GM18508 (cell line): ENCODE results near the gene KHDC4.
"Not testable (repeated sequence)": the region's sequence is repeated elsewhere in the genome, so short reads cannot be mapped to it uniquely, and the experiment has no call there.

Source experiments
- ATAC-seq: cut with Tn5 transposase; IDR thresholded peaks from one replicate; pipeline ENCODE4 v1.9.1; 2021; ENCODE audit warnings: moderate number of reproducible peaks; ENCODE audit not compliant: insufficient read depth, unreplicated experiment

KHDC4 gene

GRCh38 chr1:155911156-155912055, 22.8 kb downstream of the KHDC4 start, which contains the start of gene RIT1:
TSS of gene RIT1 (minus strand) at chr1:155911349. CDS start at chr1:155910761, 588 bp downstream.
- ATAC-seq, result peak; percentile 73

GRCh38 chr1:155910621-155911121, 23.5 kb downstream of the KHDC4 start:
- no peak for ATAC-seq

DNA sequence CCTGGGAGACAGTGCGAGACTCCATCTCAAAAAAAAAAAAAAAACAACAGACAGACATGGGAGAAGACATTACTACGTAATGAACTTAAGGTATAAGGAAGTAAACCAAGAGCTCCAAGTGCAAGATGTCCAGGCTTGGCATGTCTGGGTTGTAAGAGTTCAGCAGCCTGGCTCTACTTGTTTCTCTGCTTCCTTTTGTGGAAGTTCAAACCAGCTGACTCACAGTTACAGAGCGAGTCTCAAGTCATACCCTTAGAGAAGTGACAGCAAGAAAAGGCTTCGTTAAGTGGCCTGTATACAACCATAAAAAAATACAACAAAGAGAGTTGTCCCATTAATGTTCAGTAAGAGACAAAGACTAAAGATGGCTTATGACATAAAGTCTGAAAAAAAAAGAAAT, 24.3 kb downstream of the KHDC4 start:
- ATAC-seq, result no peak

DNA sequence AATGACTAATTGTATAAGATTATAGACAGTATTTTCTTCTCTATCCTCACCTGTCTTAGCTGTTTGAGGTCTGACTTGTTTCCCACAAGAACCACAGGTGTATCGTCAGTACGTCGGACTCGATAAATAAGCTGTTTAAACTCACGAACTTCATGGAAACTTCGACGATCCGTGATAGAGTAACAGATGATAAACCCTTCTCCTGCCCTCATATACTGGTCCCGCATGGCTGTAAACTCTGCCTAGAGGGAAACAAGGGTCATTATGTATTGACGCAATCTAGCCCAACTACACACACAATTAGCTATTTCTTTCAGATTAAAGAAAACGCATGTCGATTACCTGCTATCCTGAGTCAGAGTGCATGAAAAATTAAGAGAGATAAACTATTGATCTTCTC, 30.0 kb downstream of the KHDC4 start:
- ATAC-seq, result no peak

- no peak for ATAC-seq
Observed at GRCh38 chr1:155900161-155900560, 34.1 kb downstream of the KHDC4 start.

DNA sequence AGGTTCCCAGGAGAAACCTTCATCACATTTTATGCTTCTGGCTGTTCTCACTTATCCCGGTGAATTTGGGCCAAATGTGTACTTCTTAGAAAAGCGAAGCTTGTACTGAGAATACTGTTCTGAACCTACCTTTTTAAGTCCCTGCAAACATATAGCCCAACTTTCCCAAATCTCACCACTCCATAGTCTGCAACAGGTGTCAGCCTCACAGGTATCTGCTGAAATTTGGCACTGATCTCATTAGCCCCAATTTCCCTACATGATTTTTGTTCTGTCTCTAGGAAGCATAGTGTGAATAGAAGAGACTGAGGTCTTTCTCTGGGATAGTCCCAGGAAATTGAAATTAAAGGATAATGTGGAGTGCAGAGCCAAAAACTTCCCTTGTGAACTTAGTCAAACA, 34.5 kb downstream of the KHDC4 start:
- no peak for ATAC-seq

DNA sequence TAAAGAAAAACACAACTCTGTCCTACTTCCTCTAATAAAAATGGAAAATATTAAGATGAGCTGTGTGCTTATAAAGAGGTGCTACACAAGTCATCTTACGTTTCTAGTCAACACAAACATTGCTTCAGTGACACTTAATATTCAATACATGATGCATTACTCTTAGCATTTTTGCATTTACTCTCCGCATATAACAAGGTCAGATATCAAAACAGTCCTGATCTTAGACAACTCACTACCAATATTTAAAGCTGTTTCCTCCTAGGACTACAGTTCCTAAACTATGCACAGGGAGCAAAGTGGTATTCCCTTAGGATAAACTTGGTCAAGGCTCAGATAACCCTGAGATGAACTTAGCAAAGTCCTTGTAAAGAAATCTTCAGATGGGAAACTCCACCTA, 35.3 kb downstream of the KHDC4 start:
- no peak for ATAC-seq

GRCh38 chr1:155897746-155898145, 36.5 kb downstream of the KHDC4 start:
- ATAC-seq, result no peak

- not testable (repeated sequence) for ATAC-seq
Observed at GRCh38 chr1:155896476-155896875, 37.7 kb downstream of the KHDC4 start.

DNA sequence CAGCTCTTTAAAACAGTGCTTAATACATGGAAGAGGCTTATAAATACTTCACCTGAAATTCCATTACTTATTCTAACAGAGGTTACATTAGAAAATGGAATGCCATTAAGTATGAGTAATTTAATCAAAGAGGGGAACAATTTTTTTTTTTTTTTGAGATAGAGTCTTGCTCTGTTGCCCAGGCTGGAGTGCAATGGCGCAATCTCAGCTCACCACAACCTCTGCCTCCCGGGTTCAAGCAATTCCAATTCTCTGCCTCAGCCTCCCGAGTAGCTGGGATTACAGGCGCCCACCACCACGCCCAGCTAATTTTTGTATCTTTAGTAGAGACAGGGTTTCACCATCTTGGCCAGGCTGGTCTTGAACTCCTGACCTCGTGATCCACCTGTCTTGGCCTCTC, 38.6 kb downstream of the KHDC4 start:
- ATAC-seq, result not testable (repeated sequence)

- ATAC-seq, result no peak
Observed at GRCh38 chr1:155893389-155894142, 40.6 kb downstream of the KHDC4 start.

DNA sequence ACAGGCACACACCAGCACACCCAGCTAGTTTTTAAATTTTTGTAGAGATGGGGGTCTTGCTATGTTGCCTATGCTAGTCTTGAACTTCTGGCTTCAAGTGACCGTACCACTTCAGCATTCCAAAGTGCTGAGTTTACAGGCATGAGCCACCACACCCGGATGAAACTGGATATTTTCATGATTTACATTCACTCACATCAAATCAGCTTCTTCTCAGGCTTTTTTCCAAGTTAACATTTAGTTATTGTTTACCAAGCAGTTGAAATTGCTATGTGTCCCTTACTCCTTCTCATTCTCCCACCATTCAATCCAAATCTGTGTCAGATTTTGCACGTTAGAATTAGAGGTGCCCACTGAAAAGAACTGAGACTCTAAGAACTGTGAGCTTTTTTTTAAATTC, 41.4 kb downstream of the KHDC4 start:
- no peak for ATAC-seq

GRCh38 chr1:155890251-155890650, 44.0 kb downstream of the KHDC4 start:
- no peak for ATAC-seq

DNA sequence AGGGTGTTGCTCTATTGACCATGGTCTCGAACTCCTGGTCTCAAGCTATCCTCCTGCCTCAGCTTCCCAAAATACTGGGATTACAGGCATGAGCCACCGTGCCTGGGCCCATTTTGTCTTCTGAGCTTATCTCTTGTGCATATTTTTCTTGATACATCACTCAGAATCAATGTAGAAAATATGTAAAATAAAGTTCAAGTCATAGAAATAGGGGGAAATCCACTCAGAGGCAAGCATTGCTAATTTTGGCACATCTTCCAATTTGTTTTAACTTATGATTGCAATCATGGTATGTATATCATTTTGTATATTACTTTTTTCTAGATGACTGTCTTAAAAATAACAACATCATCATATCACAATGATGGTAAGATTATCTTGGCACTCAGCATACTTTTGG, 44.6 kb downstream of the KHDC4 start:
- no peak for ATAC-seq

DNA sequence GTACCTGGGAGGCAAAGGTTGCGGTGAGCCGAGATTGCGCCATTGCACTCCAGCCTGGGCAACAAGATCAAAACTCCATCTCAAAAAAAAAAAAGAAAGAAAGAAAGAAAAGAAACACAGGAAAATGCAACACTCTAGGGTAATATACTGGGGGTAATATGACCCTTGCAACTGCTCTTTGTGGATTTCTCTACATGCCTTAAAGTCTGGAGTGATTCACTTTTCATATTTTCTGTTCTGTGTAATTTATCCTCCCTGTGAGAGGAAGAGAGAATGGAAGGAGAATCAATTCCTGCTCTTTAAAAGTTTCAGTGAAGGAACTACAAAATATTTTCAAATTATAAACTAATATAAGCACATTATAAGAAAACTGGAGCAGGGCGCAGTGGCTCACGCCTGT, 45.7 kb downstream of the KHDC4 start:
- ATAC-seq, result no peak

- ATAC-seq, result no peak
Observed at GRCh38 chr1:155884982-155885381, 49.2 kb downstream of the KHDC4 start.

GRCh38 chr1:155884031-155884960, 49.9 kb downstream of the KHDC4 start:
- ATAC-seq, result no peak

DNA sequence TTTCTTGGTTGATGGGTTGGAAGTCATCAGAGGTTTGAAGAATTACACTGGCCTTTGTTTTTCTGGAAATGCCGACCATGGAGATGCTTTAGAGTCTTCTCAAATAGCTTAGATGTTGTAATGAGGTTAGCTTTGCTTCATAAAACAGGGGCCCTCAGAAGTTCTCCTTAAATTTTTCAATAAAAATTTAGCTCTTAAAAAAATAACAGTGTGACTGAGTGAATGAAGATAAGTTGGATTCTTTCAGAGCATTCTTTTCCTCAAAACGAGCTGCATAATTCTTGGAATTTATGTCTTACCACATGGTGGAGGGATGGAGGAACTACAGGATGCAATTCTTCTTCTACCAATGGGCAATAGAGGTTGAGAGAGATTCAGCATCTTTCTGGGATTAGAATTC, 51.4 kb downstream of the KHDC4 start:
- no peak for ATAC-seq

DNA sequence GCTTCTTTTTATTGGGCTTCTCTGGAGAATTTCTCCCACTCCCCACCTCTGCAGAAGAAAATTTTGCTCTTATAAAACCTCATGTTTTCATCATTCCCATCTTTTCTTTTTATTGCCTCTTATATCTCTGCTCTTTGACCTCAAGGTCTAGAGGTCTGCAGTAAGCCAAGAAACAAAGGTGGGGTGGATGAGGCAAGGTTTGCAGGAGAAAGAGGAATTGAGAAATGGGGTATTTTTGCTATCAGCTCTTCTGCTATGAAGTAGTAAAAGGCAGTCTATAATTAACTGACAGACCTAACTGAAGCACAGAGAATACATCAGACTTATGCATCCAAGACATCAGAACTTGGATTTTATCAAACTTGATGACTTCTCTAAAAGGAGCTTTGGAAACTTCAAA, 52.0 kb downstream of the KHDC4 start:
- no peak for ATAC-seq

GRCh38 chr1:155880950-155881349, 53.3 kb downstream of the KHDC4 start:
- no peak for ATAC-seq
